Left kidney (tissue), 2 donors: ENCODE results near the gene BMP7. TPM values are rescaled to one million over a fixed set of nuclear protein-coding genes. Genes with fewer than 3 reads are reported as not detected.

Source experiments
- DNase-seq: peaks from one replicate; pipeline ENCODE4 v3.0.0-alpha.2; 2013
- polyA plus RNA-seq: library from polyadenylated mRNA; unstranded; fragments of 120-200 nt; gene quantifications from one replicate; pipeline ENCODE4 v1.2.1, GENCODE V29; 2013; ENCODE audit not compliant: insufficient read length

The BMP7 gene
- polyA plus RNA-seq, 1 donor, result 62.4 TPM

- peak; percentile 42 for DNase-seq
These were observed 53.7 kb downstream of the BMP7 start for GRCh38 chr20:57212534-57213276.

- DNase-seq, result no peak
These were observed 54.4 kb downstream of the BMP7 start for GRCh38 chr20:57211908-57212533.

- no peak for DNase-seq
These were observed 55.0 kb downstream of the BMP7 start for GRCh38 chr20:57211406-57211805.

GRCh38 chr20:57210911-57211280, 55.5 kb downstream of the BMP7 start:
- DNase-seq, result no peak

- peak; percentile 48 for DNase-seq
These were observed 56.2 kb downstream of the BMP7 start for GRCh38 chr20:57210054-57210910.

- no peak for DNase-seq
These were observed 57.0 kb downstream of the BMP7 start for GRCh38 chr20:57209413-57209812.

GRCh38 chr20:57208198-57208597, 58.2 kb downstream of the BMP7 start:
- no peak for DNase-seq

- DNase-seq, result no peak
These were observed 59.2 kb downstream of the BMP7 start for GRCh38 chr20:57207251-57207650.

- DNase-seq, result no peak
These were observed 60.7 kb downstream of the BMP7 start for GRCh38 chr20:57205606-57206219.

- no peak for DNase-seq
These were observed 62.5 kb downstream of the BMP7 start for GRCh38 chr20:57203986-57204385.

GRCh38 chr20:57203204-57203603, 63.2 kb downstream of the BMP7 start:
- DNase-seq, result no peak

GRCh38 chr20:57202309-57202708, 64.1 kb downstream of the BMP7 start:
- DNase-seq, result no peak

GRCh38 chr20:57200882-57201695, 65.4 kb downstream of the BMP7 start:
- no peak for DNase-seq

- DNase-seq, result no peak
These were observed 66.6 kb downstream of the BMP7 start for GRCh38 chr20:57199656-57200405.

- no peak for DNase-seq
These were observed 68.0 kb downstream of the BMP7 start for GRCh38 chr20:57198132-57199072.

- DNase-seq, result no peak
These were observed 68.9 kb downstream of the BMP7 start for GRCh38 chr20:57197352-57198131.

GRCh38 chr20:57195469-57196100, 70.9 kb downstream of the BMP7 start:
- DNase-seq, result no peak

GRCh38 chr20:57195023-57195422, 71.4 kb downstream of the BMP7 start:
- DNase-seq, result no peak
